Subcutaneous adipose tissue (tissue), 4 donors: ENCODE results near the gene TNNC2. TPM values are rescaled to one million over a fixed set of nuclear protein-coding genes. Genes with fewer than 3 reads are reported as not detected.

Experiments used
- CTCF ChIP-seq: fragments of 450-650 bp; IDR thresholded peaks from one replicate; pipeline ENCODE4 v1.5.1; 2016; ENCODE audit warnings: low read depth, mild to moderate bottlenecking, control low read depth, antibody characterized with exemption, moderate library complexity
- total RNA-seq, 4 donors: library from RNA; depleted of rRNA; stranded (reverse); fragments of >200 nt; gene quantifications; one replicate each; pipeline ENCODE4 v1.1.0, GENCODE V29; 2016

Gene TNNC2
- total RNA-seq = 1 to 10 TPM in 3 of 4 donors, not detected in 1; 2.3 to 3.1 (median 2.4) TPM

- no peak for TF ChIP-seq CTCF
Measured at GRCh38 chr20:45827030-45827652, at the start of gene TNNC2. Gene TNNC2, minus strand, starts transcription at chr20:45827312. Its CDS starts 64 bp downstream, at chr20:45827248.

GRCh38 chr20:45874576-45874975 is 47.5 kb upstream of the TNNC2 start:
- no peak for TF ChIP-seq CTCF

- no peak for TF ChIP-seq CTCF
Measured at GRCh38 chr20:45873409-45874103, 46.4 kb upstream of the TNNC2 start.

- no peak for TF ChIP-seq CTCF
Measured at GRCh38 chr20:45872626-45873025, 45.5 kb upstream of the TNNC2 start.

- no peak for TF ChIP-seq CTCF
Measured at GRCh38 chr20:45867819-45868176, 40.7 kb upstream of the TNNC2 start.

GRCh38 chr20:45867136-45867818 is 40.2 kb upstream of the TNNC2 start:
- no peak for TF ChIP-seq CTCF

- TF ChIP-seq CTCF = no peak
Measured at GRCh38 chr20:45866454-45866853, 39.3 kb upstream of the TNNC2 start.
